ENCODE results near the gene DAG1.

DNA sequence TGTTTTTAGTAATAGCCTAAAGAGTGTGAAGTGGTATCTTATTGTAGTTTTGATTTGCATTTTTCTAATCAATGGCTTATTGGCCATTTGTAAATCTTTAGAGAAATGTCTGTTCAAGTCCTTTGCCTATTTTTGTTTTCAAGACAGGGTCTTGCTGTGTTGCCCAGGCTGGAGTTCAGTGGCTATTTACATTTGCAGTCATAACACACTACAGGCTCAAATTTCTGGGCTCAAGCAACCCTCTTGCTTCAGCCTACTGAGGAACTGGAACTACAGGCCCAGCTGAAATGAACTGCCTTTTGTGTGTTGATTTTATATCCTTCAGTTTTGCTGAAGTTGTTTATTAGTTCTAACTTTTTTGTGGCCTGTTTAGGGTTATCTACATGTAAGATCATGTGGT, 112.1 kb downstream of the DAG1 start:
- TF ChIP-seq, protein P1, sequence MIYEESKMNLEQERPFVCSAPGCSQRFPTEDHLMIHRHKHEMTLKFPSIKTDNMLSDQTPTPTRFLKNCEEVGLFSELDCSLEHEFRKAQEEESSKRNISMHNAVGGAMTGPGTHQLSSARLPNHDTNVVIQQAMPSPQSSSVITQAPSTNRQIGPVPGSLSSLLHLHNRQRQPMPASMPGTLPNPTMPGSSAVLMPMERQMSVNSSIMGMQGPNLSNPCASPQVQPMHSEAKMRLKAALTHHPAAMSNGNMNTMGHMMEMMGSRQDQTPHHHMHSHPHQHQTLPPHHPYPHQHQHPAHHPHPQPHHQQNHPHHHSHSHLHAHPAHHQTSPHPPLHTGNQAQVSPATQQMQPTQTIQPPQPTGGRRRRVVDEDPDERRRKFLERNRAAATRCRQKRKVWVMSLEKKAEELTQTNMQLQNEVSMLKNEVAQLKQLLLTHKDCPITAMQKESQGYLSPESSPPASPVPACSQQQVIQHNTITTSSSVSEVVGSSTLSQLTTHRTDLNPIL (CRISPR knock-in tag; IDR thresholded peaks at IDR 0.05; ENCODE audit: low read depth): no peak
- no peak for TF ChIP-seq TCF4 (CRISPR knock-in tag; IDR thresholded peaks at IDR 0.05; ENCODE audit: borderline replicate concordance)
- no peak for TF ChIP-seq OSR1 (CRISPR knock-in tag; IDR thresholded peaks at IDR 0.05)
- no peak for TF ChIP-seq RARB (CRISPR knock-in tag; IDR thresholded peaks at IDR 0.05)
- TF ChIP-seq TOX (CRISPR knock-in tag; IDR thresholded peaks at IDR 0.05; ENCODE audit: borderline replicate concordance): no peak
- TF ChIP-seq, protein P2, sequence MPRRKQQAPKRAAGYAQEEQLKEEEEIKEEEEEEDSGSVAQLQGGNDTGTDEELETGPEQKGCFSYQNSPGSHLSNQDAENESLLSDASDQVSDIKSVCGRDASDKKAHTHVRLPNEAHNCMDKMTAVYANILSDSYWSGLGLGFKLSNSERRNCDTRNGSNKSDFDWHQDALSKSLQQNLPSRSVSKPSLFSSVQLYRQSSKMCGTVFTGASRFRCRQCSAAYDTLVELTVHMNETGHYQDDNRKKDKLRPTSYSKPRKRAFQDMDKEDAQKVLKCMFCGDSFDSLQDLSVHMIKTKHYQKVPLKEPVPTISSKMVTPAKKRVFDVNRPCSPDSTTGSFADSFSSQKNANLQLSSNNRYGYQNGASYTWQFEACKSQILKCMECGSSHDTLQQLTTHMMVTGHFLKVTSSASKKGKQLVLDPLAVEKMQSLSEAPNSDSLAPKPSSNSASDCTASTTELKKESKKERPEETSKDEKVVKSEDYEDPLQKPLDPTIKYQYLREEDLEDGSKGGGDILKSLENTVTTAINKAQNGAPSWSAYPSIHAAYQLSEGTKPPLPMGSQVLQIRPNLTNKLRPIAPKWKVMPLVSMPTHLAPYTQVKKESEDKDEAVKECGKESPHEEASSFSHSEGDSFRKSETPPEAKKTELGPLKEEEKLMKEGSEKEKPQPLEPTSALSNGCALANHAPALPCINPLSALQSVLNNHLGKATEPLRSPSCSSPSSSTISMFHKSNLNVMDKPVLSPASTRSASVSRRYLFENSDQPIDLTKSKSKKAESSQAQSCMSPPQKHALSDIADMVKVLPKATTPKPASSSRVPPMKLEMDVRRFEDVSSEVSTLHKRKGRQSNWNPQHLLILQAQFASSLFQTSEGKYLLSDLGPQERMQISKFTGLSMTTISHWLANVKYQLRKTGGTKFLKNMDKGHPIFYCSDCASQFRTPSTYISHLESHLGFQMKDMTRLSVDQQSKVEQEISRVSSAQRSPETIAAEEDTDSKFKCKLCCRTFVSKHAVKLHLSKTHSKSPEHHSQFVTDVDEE (CRISPR knock-in tag; IDR thresholded peaks at IDR 0.05): no peak
